Posterior cingulate gyrus (tissue), 11 donors: Measurements from ENCODE around the gene RNF168.

Source experiments
- DNase-seq, 10 donors: peaks; one replicate each; pipeline versions ENCODE4 v3.0.0 to v3.0.0-alpha.2; 2020 to 2021; ENCODE audit warnings: mixed read lengths in 3 of 10
- intact Hi-C: fragments of 100-400 bp; cut with DNase I; formaldehyde crosslinking; loops from one replicate; pipeline ENCODE4 v1.15.1; 2023

RNF168 gene

DNA sequence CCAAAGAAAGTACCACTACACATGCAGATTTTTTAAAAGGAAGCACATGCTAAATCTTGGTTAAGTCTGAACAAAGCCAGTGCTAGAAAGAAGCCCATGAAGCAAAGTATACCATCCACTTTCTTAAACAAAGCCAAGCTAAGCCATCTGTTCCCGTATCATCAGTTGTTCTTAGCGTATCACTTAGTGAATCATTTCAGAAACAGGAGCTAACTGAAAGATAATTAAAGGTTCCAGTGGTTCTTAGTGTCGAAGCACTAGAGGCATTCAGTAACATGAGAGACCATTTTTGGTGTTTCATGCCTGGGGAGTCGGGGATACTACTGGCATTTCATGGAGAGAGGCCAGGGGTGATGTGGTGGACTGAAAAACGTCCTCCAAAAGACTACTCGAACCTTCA, 84.2 kb downstream of the RNF168 start:
- intact Hi-C loops = no loop called here
- DNase-seq = no peak
